ENCODE results near the gene EPHB2.

- TF ChIP-seq EZH2phosphoT487 (IDR thresholded peaks at IDR 0.05; ENCODE audit: insufficient read depth, low read depth): no peak
- no peak for TF ChIP-seq EZH2 (IDR thresholded peaks at IDR 0.05; ENCODE audit: insufficient read depth, poor library complexity, severe bottlenecking)
Measured at GRCh38 chr1:22711071-22711470, 432 bp downstream of the EPHB2 start.

Data from GM23248 (cell line).